ENCODE results near the gene IQSEC1.
A peak's percentile ranks its signal among the peaks of the same experiment; 100 is the strongest.

IQSEC1 gene

GRCh38 chr3:12924437-12924836 lies 148.8 kb downstream of the IQSEC1 start:
- DNase-seq, result peak in 1 of 2 experiments; percentile 25

GRCh38 chr3:12922881-12923431 lies 150.3 kb downstream of the IQSEC1 start:
- DNase-seq, result no peak

- no peak for DNase-seq
Observed at GRCh38 chr3:12922306-12922705, 150.9 kb downstream of the IQSEC1 start.

- no peak for DNase-seq
Observed at GRCh38 chr3:12921736-12922135, 151.5 kb downstream of the IQSEC1 start.

GRCh38 chr3:12920967-12921366 lies 152.3 kb downstream of the IQSEC1 start:
- no peak for DNase-seq

GRCh38 chr3:12919205-12919604 lies 154.0 kb downstream of the IQSEC1 start:
- DNase-seq, result no peak

GRCh38 chr3:12918231-12918630 lies 155.0 kb downstream of the IQSEC1 start:
- DNase-seq, result no peak

- DNase-seq, result no peak
Observed at GRCh38 chr3:12916159-12916558, 157.1 kb downstream of the IQSEC1 start.

- no peak for DNase-seq
Observed at GRCh38 chr3:12914088-12914487, 159.1 kb downstream of the IQSEC1 start.

GRCh38 chr3:12911881-12912415 lies 161.3 kb downstream of the IQSEC1 start:
- no peak for DNase-seq

GRCh38 chr3:12910356-12911099 lies 162.7 kb downstream of the IQSEC1 start:
- DNase-seq, result no peak

- no peak for DNase-seq
Observed at GRCh38 chr3:12909710-12910109, 163.5 kb downstream of the IQSEC1 start.

- DNase-seq, result no peak
Observed at GRCh38 chr3:12908859-12909258, 164.4 kb downstream of the IQSEC1 start.

GRCh38 chr3:12908136-12908730 lies 165.0 kb downstream of the IQSEC1 start:
- no peak for DNase-seq

- no peak for DNase-seq
Observed at GRCh38 chr3:12907729-12908128, 165.5 kb downstream of the IQSEC1 start.

GRCh38 chr3:12907296-12907695 lies 165.9 kb downstream of the IQSEC1 start:
- no peak for DNase-seq

GRCh38 chr3:12906916-12907290 lies 166.3 kb downstream of the IQSEC1 start:
- DNase-seq, result no peak

GRCh38 chr3:12906141-12906915 lies 166.9 kb downstream of the IQSEC1 start:
- DNase-seq, result no peak

GRCh38 chr3:12905316-12906071 lies 167.7 kb downstream of the IQSEC1 start:
- DNase-seq, result no peak

GRCh38 chr3:12904951-12905315 lies 168.3 kb downstream of the IQSEC1 start:
- DNase-seq, result no peak

GRCh38 chr3:12903881-12904280 lies 169.3 kb downstream of the IQSEC1 start:
- DNase-seq, result no peak

- no peak for DNase-seq
Observed at GRCh38 chr3:12903000-12903800, 170.0 kb downstream of the IQSEC1 start.
